SK-N-SH treated with all-trans-retinoic acid at 6 μM for 48 hours (cell line): ENCODE data around the gene TYRP1.

Source experiments
- ATAC-seq: fragments of 200-7000 bp; cut with Tn5 transposase; 3 replicates; pipeline ENCODE4 v1.9.1; 2020; ENCODE audit warnings: mild to moderate bottlenecking, moderate library complexity
- ARNTL ChIP-seq: fragments of 450-650 bp; formaldehyde crosslinking; IDR thresholded peaks from 2 replicates; pipeline ENCODE4 v1.5.0; 2020; ENCODE audit warnings: low read depth, mild to moderate bottlenecking, moderate library complexity, borderline replicate concordance
- BACH2 ChIP-seq: fragments of 250-450 bp; sonication (Bioruptor Pico); IDR thresholded peaks from 2 replicates; pipeline ENCODE4 v1.9.0; 2021; ENCODE audit warnings: mild to moderate bottlenecking, borderline replicate concordance
- PATZ1 ChIP-seq: fragments of 250-450 bp; sonication (Bioruptor Pico); IDR thresholded peaks from 2 replicates; pipeline ENCODE4 v1.8.0; 2020; ENCODE audit warnings: mild to moderate bottlenecking, moderate library complexity, borderline replicate concordance
- PPARA ChIP-seq: fragments of 250-450 bp; sonication (Bioruptor Pico); IDR thresholded peaks from 2 replicates; pipeline ENCODE4 v1.5.0; 2020; ENCODE audit warnings: mild to moderate bottlenecking, borderline replicate concordance
- SNAI2 ChIP-seq: fragments of 250-450 bp; sonication (Bioruptor Pico); IDR thresholded peaks from 2 replicates; pipeline ENCODE4 v1.5.0; 2020; ENCODE audit warnings: mild to moderate bottlenecking, moderate library complexity
- TCF4 ChIP-seq: fragments of 250-450 bp; sonication (Bioruptor Pico); IDR thresholded peaks from 2 replicates; pipeline ENCODE4 v1.8.0; 2021; ENCODE audit warnings: mild to moderate bottlenecking, moderate library complexity, borderline replicate concordance
- TOX ChIP-seq: fragments of 250-450 bp; sonication (Bioruptor Pico); IDR thresholded peaks from 2 replicates; pipeline ENCODE4 v1.8.0; 2021; ENCODE audit warnings: mild to moderate bottlenecking, moderate library complexity, borderline replicate concordance
- ZC3H10 ChIP-seq: fragments of 250-450 bp; sonication (Bioruptor Pico); IDR thresholded peaks from 2 replicates; pipeline ENCODE4 v1.5.1; 2021; ENCODE audit warnings: mild to moderate bottlenecking, moderate library complexity
- ZFP3 ChIP-seq: fragments of 250-450 bp; sonication (Bioruptor Pico); IDR thresholded peaks from 2 replicates; pipeline ENCODE4 v1.5.0; 2020; ENCODE audit warnings: mild to moderate bottlenecking, moderate library complexity
- ZFP30 ChIP-seq: fragments of 450-650 bp; formaldehyde crosslinking; IDR thresholded peaks from 2 replicates; pipeline ENCODE4 v1.5.0; 2022; ENCODE audit warnings: mild to moderate bottlenecking, moderate library complexity
- ZNF565 ChIP-seq: fragments of 450-650 bp; formaldehyde crosslinking; conservative IDR thresholded peaks from 2 replicates; pipeline ENCODE4 v1.5.0; 2020; ENCODE audit warnings: low read depth, mild to moderate bottlenecking, moderate library complexity
- ZNF8 ChIP-seq: fragments of 450-650 bp; formaldehyde crosslinking; IDR thresholded peaks from 2 replicates; pipeline ENCODE4 v1.5.0; 2020; ENCODE audit warnings: mild to moderate bottlenecking, moderate library complexity

The TYRP1 gene

GRCh38 chr9:12753931-12754330, 60.7 kb downstream of the TYRP1 start:
- ATAC-seq = no peak
- TF ChIP-seq ZFP3 (no peak), TCF4 (CRISPR knock-in tag) (no peak)

- TF ChIP-seq TOX (CRISPR knock-in tag) (no peak), ZFP3 (no peak), ZNF8 (CRISPR knock-in tag) (no peak), ZC3H10 (CRISPR knock-in tag) (no peak), ZNF565 (CRISPR knock-in tag) (no peak), ARNTL (CRISPR knock-in tag) (no peak), PATZ1 (CRISPR knock-in tag) (no peak), TCF4 (CRISPR knock-in tag) (no peak), BACH2 (CRISPR knock-in tag) (no peak), ZFP30 (CRISPR knock-in tag) (no peak), PPARA (CRISPR knock-in tag) (no peak), SNAI2 (no peak)
- no peak for ATAC-seq
These were observed 66.6 kb downstream of the TYRP1 start for GRCh38 chr9:12759761-12760160.
